Glomerular visceral epithelial cell (primary cell): ENCODE results near the gene HSPB9.

Experiments
- DNase-seq: peaks from one replicate; pipeline ENCODE4 v3.0.0-alpha.2; 2016; ENCODE audit errors: extremely low spot score

Gene HSPB9, protein sequence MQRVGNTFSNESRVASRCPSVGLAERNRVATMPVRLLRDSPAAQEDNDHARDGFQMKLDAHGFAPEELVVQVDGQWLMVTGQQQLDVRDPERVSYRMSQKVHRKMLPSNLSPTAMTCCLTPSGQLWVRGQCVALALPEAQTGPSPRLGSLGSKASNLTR

DNA sequence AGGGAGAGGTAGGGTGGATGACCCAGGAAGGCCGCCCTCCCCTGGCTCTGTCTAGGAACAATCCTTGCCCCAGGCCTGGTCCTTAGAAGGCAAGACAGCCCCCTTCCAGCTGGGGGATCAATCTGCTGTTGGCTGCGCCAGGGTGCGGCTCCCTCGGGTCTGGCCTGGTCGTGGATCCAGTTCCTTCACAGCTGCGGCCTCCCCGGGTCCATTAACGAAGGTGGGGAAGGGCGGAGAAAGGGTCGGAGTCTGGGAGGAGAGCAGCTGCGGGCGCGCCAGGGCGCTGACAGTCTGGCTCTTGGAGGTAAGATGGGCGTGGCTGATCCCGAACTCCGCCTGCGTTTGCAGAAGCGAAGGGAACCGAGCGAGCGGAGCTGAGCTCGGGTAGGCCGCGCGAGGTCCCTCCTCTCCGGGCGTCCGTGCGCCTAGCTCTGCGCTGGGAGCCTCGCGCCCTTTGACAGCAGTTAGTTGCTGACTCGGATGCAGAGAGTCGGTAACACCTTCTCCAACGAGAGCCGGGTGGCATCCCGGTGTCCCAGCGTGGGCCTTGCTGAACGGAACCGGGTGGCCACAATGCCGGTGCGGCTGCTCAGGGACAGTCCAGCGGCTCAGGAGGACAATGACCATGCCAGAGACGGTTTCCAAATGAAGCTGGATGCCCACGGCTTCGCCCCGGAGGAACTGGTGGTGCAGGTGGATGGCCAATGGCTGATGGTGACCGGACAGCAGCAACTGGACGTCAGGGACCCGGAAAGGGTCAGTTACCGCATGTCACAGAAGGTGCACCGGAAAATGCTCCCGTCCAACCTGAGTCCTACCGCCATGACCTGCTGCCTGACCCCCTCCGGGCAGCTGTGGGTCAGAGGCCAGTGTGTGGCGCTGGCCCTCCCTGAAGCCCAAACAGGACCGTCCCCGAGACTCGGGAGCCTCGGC, at the start of gene HSPB9:
Gene HSPB9, plus strand, starts transcription at position 434 of the 933 bp plus-strand sequence. Its CDS starts 47 bp downstream, at position 481.
- DNase-seq: no peak

GRCh38 chr17:42075789-42076188, 46.8 kb upstream of the HSPB9 start:
- no peak for DNase-seq

GRCh38 chr17:42076797-42077559, 45.6 kb upstream of the HSPB9 start:
- no peak for DNase-seq

DNA sequence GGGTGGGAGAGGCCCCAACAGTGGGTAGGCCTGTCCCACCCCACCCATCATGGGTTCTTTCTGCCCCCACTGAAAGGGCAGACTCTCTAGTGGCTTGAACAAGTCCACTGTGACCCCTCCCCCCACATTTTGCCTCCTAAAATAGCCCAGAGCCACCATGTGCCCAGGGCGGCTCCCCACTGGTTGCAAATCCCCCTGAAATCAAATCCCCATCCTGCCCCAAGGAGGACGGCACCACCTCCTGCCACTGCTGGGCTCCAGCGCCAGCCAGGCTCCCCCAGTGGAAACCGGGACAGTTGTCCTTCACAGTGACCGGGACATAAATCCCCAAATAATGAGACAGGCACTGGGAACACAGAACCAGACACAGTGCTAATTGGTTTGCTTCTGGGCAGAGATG, 44.8 kb upstream of the HSPB9 start:
- no peak for DNase-seq

DNA sequence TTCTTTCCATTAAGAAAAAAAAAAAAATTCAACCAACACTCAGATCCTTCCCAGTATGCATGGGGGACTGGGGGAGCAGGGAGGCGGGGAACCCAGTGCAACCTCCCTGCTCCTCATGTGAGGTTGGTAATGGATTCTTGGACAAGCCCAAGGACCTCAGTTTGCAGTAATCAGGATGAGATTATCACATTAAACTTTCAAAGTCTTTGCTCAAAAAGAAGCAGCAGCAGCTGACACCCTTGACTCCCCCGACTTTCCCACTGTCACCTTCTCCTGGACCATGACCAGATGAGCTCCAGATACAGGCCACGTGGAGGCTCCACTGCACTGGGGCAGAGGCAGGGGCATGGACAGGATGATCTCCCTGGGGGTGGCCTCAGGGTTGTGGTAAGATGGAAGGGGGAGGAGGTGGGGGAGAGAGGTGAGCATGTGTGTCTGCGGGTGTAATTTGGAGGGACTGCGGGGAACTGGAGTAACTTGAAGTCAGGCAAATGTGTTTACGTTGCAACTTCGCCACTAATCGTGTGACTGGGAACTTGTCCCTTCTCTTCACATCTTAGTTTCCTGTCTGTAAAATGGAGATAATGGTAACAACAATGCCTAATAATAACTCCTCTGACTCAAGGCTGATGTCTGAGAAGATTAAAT, 44.1 kb upstream of the HSPB9 start:
- no peak for DNase-seq

- no peak for DNase-seq
These were observed 43.1 kb upstream of the HSPB9 start for GRCh38 chr17:42079541-42079940.

GRCh38 chr17:42081516-42082129, 41.0 kb upstream of the HSPB9 start:
- no peak for DNase-seq

GRCh38 chr17:42087042-42087701, 35.4 kb upstream of the HSPB9 start:
- no peak for DNase-seq

- no peak for DNase-seq
These were observed 34.6 kb upstream of the HSPB9 start for GRCh38 chr17:42087736-42088705.

- DNase-seq: no peak
These were observed 33.9 kb upstream of the HSPB9 start for GRCh38 chr17:42088736-42089135.

DNA sequence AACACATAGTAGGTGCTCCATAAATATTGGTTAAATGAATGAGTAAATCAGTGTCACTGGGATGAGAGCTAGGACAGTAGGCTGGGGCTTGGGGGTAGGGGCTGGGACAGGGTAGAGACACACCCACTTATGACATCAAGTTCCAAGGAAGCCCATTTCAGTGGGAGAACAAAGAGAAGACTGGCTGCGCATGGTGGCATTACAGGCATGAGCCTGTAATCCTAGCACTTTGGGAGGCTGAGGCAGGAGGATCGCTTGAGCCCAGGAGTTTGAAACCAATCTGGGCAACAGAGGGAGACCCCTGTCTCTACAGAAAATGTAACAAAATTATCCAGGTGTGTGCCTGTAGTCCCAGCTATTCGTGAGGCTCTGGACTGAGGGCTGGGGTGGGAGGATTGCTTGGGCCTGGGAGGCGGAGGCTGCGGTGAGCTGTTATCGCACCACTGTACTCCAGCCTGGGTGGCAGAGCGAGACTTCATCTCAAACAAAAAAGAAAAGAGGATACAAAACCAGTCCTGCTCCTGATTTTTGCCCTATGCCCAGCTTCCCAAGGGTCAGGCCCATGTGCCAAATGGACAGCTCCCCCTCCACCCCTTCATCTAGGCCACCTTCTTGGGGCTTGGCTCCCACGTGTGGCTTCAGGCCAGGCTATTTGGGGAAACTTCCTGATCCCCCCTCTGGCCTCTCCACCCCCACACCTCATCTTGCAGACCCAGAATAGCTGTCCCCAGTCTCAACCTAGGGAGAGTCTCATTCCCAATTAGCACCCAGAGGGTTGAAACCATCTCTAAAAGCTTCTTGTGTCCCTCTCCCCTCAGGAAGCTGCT, 31.4 kb upstream of the HSPB9 start:
- DNase-seq: no peak

- no peak for DNase-seq
These were observed 29.7 kb upstream of the HSPB9 start for GRCh38 chr17:42092939-42093338.

DNA sequence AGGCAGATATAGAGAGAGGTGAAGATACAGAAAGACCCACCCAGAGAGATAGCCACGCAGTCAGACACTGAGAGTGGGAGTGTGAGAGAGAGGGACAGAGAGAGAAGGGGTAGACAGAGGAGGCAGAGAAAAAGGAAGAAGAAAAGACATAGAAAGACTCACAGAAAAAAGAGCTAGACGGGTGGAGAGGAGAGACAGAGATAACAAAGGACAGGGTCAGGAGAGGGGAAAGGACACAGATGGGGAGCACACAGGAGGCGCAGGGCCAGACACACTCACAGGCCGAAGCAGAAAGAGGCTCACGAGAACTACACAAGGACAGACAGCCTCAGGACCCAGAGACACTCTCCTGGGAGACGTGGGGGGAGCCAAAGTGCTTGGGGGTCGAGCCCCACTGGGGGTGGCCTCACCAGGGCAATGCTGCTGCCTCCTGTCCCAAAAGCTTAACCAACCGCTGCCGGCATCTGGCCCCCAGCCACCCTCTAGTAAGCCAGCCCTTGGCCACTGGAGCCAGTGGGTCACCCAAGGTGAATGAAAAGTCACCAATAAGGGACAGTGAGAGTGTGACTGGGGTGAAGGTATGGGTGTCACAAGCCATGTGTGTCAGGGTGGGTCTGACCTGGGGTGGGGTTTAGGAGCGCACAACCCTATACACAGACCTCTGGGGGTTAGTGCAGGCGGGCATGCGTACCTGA, 28.1 kb upstream of the HSPB9 start:
- no peak for DNase-seq

- no peak for DNase-seq
These were observed 26.1 kb upstream of the HSPB9 start for GRCh38 chr17:42096360-42097111.

GRCh38 chr17:42097691-42098631, 24.6 kb upstream of the HSPB9 start, which contains the start of gene ZNF385C:
ZNF385C (minus strand) TSS chr17:42098473; CDS start chr17:42063056, 35,417 bp downstream.
- no peak for DNase-seq

GRCh38 chr17:42098730-42099399, 23.7 kb upstream of the HSPB9 start:
- no peak for DNase-seq
